GM19239 (cell line): Measurements from ENCODE around the gene WIPF3.

Experiments
- DNase-seq: peaks from one replicate; pipeline ENCODE4 v3.0.0; 2011; ENCODE audit warnings: low spot score; ENCODE audit not compliant: insufficient read length
- FAIRE-seq: peaks from 2 replicates; lab custom pipeline; 2011; peaks lifted over from hg19 to GRCh38; lab: Jason Lieb, UNC

WIPF3 gene

GRCh38 chr7:29896685-29897411 is 90.5 kb downstream of the WIPF3 start:
- FAIRE-seq (no peak), DNase-seq (no peak)

- FAIRE-seq (no peak), DNase-seq (no peak)
Measured at GRCh38 chr7:29898301-29898700, 92.0 kb downstream of the WIPF3 start.

GRCh38 chr7:29900745-29901144 is 94.4 kb downstream of the WIPF3 start:
- FAIRE-seq (no peak), DNase-seq (no peak)

GRCh38 chr7:29906200-29907022 is 100.1 kb downstream of the WIPF3 start:
- FAIRE-seq (no peak), DNase-seq (no peak)

- FAIRE-seq, result no peak
- no peak for DNase-seq
Measured at GRCh38 chr7:29914180-29914579, 107.9 kb downstream of the WIPF3 start.

GRCh38 chr7:29915481-29916215 is 109.3 kb downstream of the WIPF3 start:
- DNase-seq, result no peak
- FAIRE-seq, result no peak

GRCh38 chr7:29917641-29918040 is 111.3 kb downstream of the WIPF3 start:
- no peak for FAIRE-seq

GRCh38 chr7:29918850-29919249 is 112.5 kb downstream of the WIPF3 start:
- FAIRE-seq, result no peak

More at GRCh38 chr7:29917641-29918040, 111.3 kb downstream of the WIPF3 start:
- no peak for DNase-seq

GRCh38 chr7:29919790-29920189 is 113.5 kb downstream of the WIPF3 start:
- DNase-seq (no peak), FAIRE-seq (no peak)

More at GRCh38 chr7:29918850-29919249, 112.5 kb downstream of the WIPF3 start:
- DNase-seq, result no peak

GRCh38 chr7:29920491-29920890 is 114.2 kb downstream of the WIPF3 start:
- FAIRE-seq, result no peak
- no peak for DNase-seq

GRCh38 chr7:29921404-29922010 is 115.2 kb downstream of the WIPF3 start:
- FAIRE-seq (peak; percentile 91), DNase-seq (peak; percentile 33)

- no peak for DNase-seq
- FAIRE-seq, result no peak
Measured at GRCh38 chr7:29922921-29923700, 116.8 kb downstream of the WIPF3 start.

- no peak for FAIRE-seq
Measured at GRCh38 chr7:29924006-29924405, 117.7 kb downstream of the WIPF3 start.

GRCh38 chr7:29924684-29925083 is 118.4 kb downstream of the WIPF3 start:
- FAIRE-seq, result no peak
- DNase-seq, result no peak

More at GRCh38 chr7:29924006-29924405, 117.7 kb downstream of the WIPF3 start:
- no peak for DNase-seq

GRCh38 chr7:29926216-29926615 is 119.9 kb downstream of the WIPF3 start:
- FAIRE-seq (no peak), DNase-seq (no peak)

GRCh38 chr7:29926741-29927140 is 120.4 kb downstream of the WIPF3 start:
- DNase-seq (no peak), FAIRE-seq (no peak)

- FAIRE-seq, result no peak
Measured at GRCh38 chr7:29929018-29929807, 122.9 kb downstream of the WIPF3 start.

GRCh38 chr7:29935111-29935510 is 128.8 kb downstream of the WIPF3 start:
- no peak for FAIRE-seq
- DNase-seq, result no peak

More at GRCh38 chr7:29929018-29929807, 122.9 kb downstream of the WIPF3 start:
- no peak for DNase-seq

- DNase-seq, result no peak
- no peak for FAIRE-seq
Measured at GRCh38 chr7:29937132-29937531, 130.8 kb downstream of the WIPF3 start.
